ACC112 (cell line): ENCODE measurements around the gene CDCA3.
A peak's percentile ranks its signal among the peaks of the same experiment; 100 is the strongest.

ENCODE experiments used
- H2AFZ ChIP-seq: fragments of 200-600 bp; sonication (generic); one replicate; pipeline ENCODE4 v1.6.0; 2017; ENCODE audit warnings: antibody characterized with exemption, low read length; ENCODE audit not compliant: unreplicated experiment
- H3K27ac ChIP-seq: fragments of 200-600 bp; sonication (generic); 2 replicates; pipeline ENCODE4 v1.5.1; 2014; ENCODE audit warnings: low read depth, mild to moderate bottlenecking, antibody characterized with exemption, low read length, moderate library complexity
- H3K27me3 ChIP-seq: fragments of 200-600 bp; sonication (generic); 2 replicates; pipeline ENCODE4 v1.6.1; 2014; ENCODE audit warnings: mild to moderate bottlenecking, antibody characterized with exemption, low read length, moderate library complexity, mixed read lengths; ENCODE audit not compliant: insufficient read depth
- H3K36me3 ChIP-seq: fragments of 200-600 bp; sonication (generic); 2 replicates; pipeline ENCODE4 v1.6.1; 2016; ENCODE audit warnings: mild to moderate bottlenecking, antibody characterized with exemption, low read length, moderate library complexity, mixed read lengths; ENCODE audit not compliant: insufficient read depth
- H3K4me1 ChIP-seq: fragments of 200-600 bp; sonication (generic); one replicate; pipeline ENCODE4 v1.6.1; 2016; ENCODE audit warnings: low read length, mixed read lengths; ENCODE audit not compliant: insufficient read depth, unreplicated experiment, control insufficient read depth
- H3K4me3 ChIP-seq: fragments of 200-600 bp; sonication (generic); 2 replicates; pipeline ENCODE4 v1.5.1; 2014; ENCODE audit warnings: mild to moderate bottlenecking, low read depth, low read length
- H3K79me2 ChIP-seq: fragments of 200-600 bp; sonication (generic); one replicate; pipeline ENCODE4 v1.6.0; 2016; ENCODE audit warnings: low read length; ENCODE audit not compliant: control insufficient read depth, unreplicated experiment, insufficient read depth

The CDCA3 gene

GRCh38 chr12:6863586-6864321 is 12.7 kb upstream of the CDCA3 start:
- no peaks in the 10 kb centered on the region for H3K27me3 ChIP-seq
- H3K4me3 ChIP-seq = no peak overlapping the region
- H3K27ac ChIP-seq = no peak overlapping the region
- peaks cover 7% of the 10 kb centered on the region for H3K4me1 ChIP-seq
- H2AFZ ChIP-seq = no peak overlapping the region
- peaks cover 20% of the 10 kb centered on the region; the same call in 1 of the 2 replicates for H3K36me3 ChIP-seq
- peaks cover 14% of the 10 kb centered on the region for H3K79me2 ChIP-seq

GRCh38 chr12:6863033-6863432 is 11.9 kb upstream of the CDCA3 start:
- Histone ChIP-seq H3K27ac (no peak overlapping the region), H3K36me3 (peaks cover 21% of the 10 kb centered on the region; the same call in 1 of the 2 replicates), H3K4me3 (no peak overlapping the region), H3K4me1 (peaks cover 7% of the 10 kb centered on the region), H2AFZ (no peak overlapping the region), H3K79me2 (peaks cover 7% of the 10 kb centered on the region), H3K27me3 (no peaks in the 10 kb centered on the region)

GRCh38 chr12:6861391-6861790 is 10.3 kb upstream of the CDCA3 start:
- no peak overlapping the region for H2AFZ ChIP-seq

GRCh38 chr12:6860942-6861341 is 9.9 kb upstream of the CDCA3 start:
- peaks cover 29% of the 10 kb centered on the region for H3K36me3 ChIP-seq
- no peak overlapping the region for H3K27ac ChIP-seq
- H3K4me3 ChIP-seq = no peak overlapping the region
- no peak overlapping the region for H2AFZ ChIP-seq
- H3K79me2 ChIP-seq = no peaks in the 10 kb centered on the region
- no peaks in the 10 kb centered on the region for H3K27me3 ChIP-seq
- H3K4me1 ChIP-seq = no peaks in the 10 kb centered on the region

More at GRCh38 chr12:6861391-6861790, 10.3 kb upstream of the CDCA3 start:
- H3K4me3 ChIP-seq = no peak overlapping the region
- no peak overlapping the region for H3K27ac ChIP-seq
- H3K27me3 ChIP-seq = no peaks in the 10 kb centered on the region
- peaks cover 29% of the 10 kb centered on the region for H3K36me3 ChIP-seq
- H3K79me2 ChIP-seq = no peaks in the 10 kb centered on the region
- H3K4me1 ChIP-seq = no peaks in the 10 kb centered on the region

- Histone ChIP-seq H3K4me1 (no peaks in the 10 kb centered on the region), H2AFZ (no peak overlapping the region), H3K27ac (no peak overlapping the region), H3K4me3 (no peak overlapping the region), H3K27me3 (no peaks in the 10 kb centered on the region), H3K36me3 (peaks cover 32% of the 10 kb centered on the region), H3K79me2 (peaks cover 7% of the 10 kb centered on the region)
Measured at GRCh38 chr12:6860116-6860515, 9.0 kb upstream of the CDCA3 start.

GRCh38 chr12:6858799-6859198 is 7.7 kb upstream of the CDCA3 start:
- H3K4me1 ChIP-seq = peaks cover 5% of the 10 kb centered on the region
- H3K79me2 ChIP-seq = peaks cover 19% of the 10 kb centered on the region
- no peak overlapping the region for H3K27ac ChIP-seq
- H3K36me3 ChIP-seq = peaks cover 32% of the 10 kb centered on the region
- no peaks in the 10 kb centered on the region for H3K27me3 ChIP-seq
- H2AFZ ChIP-seq = no peak overlapping the region
- no peak overlapping the region for H3K4me3 ChIP-seq

GRCh38 chr12:6855322-6855721 is 4.2 kb upstream of the CDCA3 start:
- Histone ChIP-seq H3K27ac (no peak overlapping the region), H2AFZ (no peak overlapping the region), H3K4me1 (peaks cover 12% of the 10 kb centered on the region), H3K27me3 (no peaks in the 10 kb centered on the region), H3K79me2 (peaks cover 30% of the 10 kb centered on the region), H3K36me3 (peaks cover 19% of the 10 kb centered on the region), H3K4me3 (no peak overlapping the region)

GRCh38 chr12:6854036-6854435 is 3.0 kb upstream of the CDCA3 start:
- Histone ChIP-seq H2AFZ (no peak overlapping the region), H3K36me3 (peaks cover 19% of the 10 kb centered on the region), H3K4me3 (peak overlapping the region; percentile 86), H3K79me2 (peaks cover 42% of the 10 kb centered on the region), H3K27ac (peak overlapping the region; percentile 83), H3K4me1 (peaks cover 22% of the 10 kb centered on the region), H3K27me3 (no peaks in the 10 kb centered on the region)

GRCh38 chr12:6853626-6854025 is 2.5 kb upstream of the CDCA3 start:
- peak overlapping the region; percentile 86 for H3K4me3 ChIP-seq
- no peak overlapping the region for H2AFZ ChIP-seq
- no peaks in the 10 kb centered on the region for H3K27me3 ChIP-seq
- peaks cover 17% of the 10 kb centered on the region for H3K36me3 ChIP-seq
- peaks cover 44% of the 10 kb centered on the region for H3K79me2 ChIP-seq
- H3K27ac ChIP-seq = peak overlapping the region; percentile 83
- H3K4me1 ChIP-seq = peaks cover 22% of the 10 kb centered on the region

- peak overlapping the region; percentile 83 for H3K27ac ChIP-seq
- peak overlapping the region; percentile 32 for H2AFZ ChIP-seq
- H3K79me2 ChIP-seq = peaks cover 44% of the 10 kb centered on the region
- no peaks in the 10 kb centered on the region for H3K27me3 ChIP-seq
- H3K4me1 ChIP-seq = peaks cover 22% of the 10 kb centered on the region
- peaks cover 10% of the 10 kb centered on the region for H3K36me3 ChIP-seq
- H3K4me3 ChIP-seq = peak overlapping the region; percentile 86
Measured at GRCh38 chr12:6852651-6853354, 1.7 kb upstream of the CDCA3 start.
